ENCODE measurements around the gene LIPG. TPM values are rescaled to one million over a fixed set of nuclear protein-coding genes. Genes with fewer than 3 reads are reported as not detected.

Gene LIPG
- polyA plus RNA-seq, 1 donor from 2014 or later, result 0.85 TPM

- H4K20me1 ChIP-seq (ENCODE audit: insufficient read depth), result no peaks in the 10 kb centered on the region
- H3K36me3 ChIP-seq (ENCODE audit: insufficient read depth, low read length), result no peaks in the 10 kb centered on the region
- TF ChIP-seq POLR2AphosphoS5 (IDR thresholded peaks at IDR 0.05) (no peak), RAD21 (conservative IDR thresholded peaks at IDR 0.05) (no peak), MXI1 (conservative IDR thresholded peaks at IDR 0.05; ENCODE audit: poor library complexity, severe bottlenecking) (no peak), CTCF (IDR thresholded peaks at IDR 0.05; ENCODE audit: poor library complexity, severe bottlenecking) (no peak), EZH2 (IDR thresholded peaks at IDR 0.05; ENCODE audit: borderline replicate concordance, insufficient read depth, low read length, poor library complexity, severe bottlenecking) (no peak), SMC3 (conservative IDR thresholded peaks at IDR 0.05; ENCODE audit: poor library complexity) (no peak), EP300 (conservative IDR thresholded peaks at IDR 0.05; ENCODE audit: poor library complexity, severe bottlenecking) (no peak), TAF1 (IDR thresholded peaks at IDR 0.05; ENCODE audit: low read depth) (no peak), REST (IDR thresholded peaks at IDR 0.05; ENCODE audit: borderline replicate concordance) (no peak)
- H3K9me3 ChIP-seq (ENCODE audit: low read length), result no peaks in the 10 kb centered on the region
- no peak overlapping the region for H3K4me3 ChIP-seq (ENCODE audit: low read length)
- H3K27ac ChIP-seq (ENCODE audit: low read length), result no peak overlapping the region
- no peaks in the 10 kb centered on the region for H3F3A ChIP-seq (ENCODE audit: insufficient read depth, low read length, poor library complexity, severe bottlenecking)
- no peaks in the 10 kb centered on the region for H3K27me3 ChIP-seq (ENCODE audit: insufficient read depth, low read depth, low read length)
- no peak overlapping the region for H3K9ac ChIP-seq (ENCODE audit: low read length)
- H3K9me2 ChIP-seq (ENCODE audit: insufficient read depth, low read length), result no peaks in the 10 kb centered on the region
- H3K4me2 ChIP-seq (ENCODE audit: low read length), result no peak overlapping the region
- no peaks in the 10 kb centered on the region for H3K79me2 ChIP-seq (replicated peaks; ENCODE audit: insufficient read depth, low read length)
- H2AFZ ChIP-seq (ENCODE audit: low read depth, low read length), result no peak overlapping the region
These were observed 24.2 kb downstream of the LIPG start for GRCh38 chr18:49585781-49586663.

- no peaks in the 10 kb centered on the region for H3K27me3 ChIP-seq (ENCODE audit: insufficient read depth, low read depth, low read length)
- H3K79me2 ChIP-seq (replicated peaks; ENCODE audit: insufficient read depth, low read length), result no peaks in the 10 kb centered on the region
- H3K27ac ChIP-seq (ENCODE audit: low read length), result no peak overlapping the region
- no peaks in the 10 kb centered on the region for H3K9me3 ChIP-seq (ENCODE audit: low read length)
- no peak overlapping the region for H3K4me2 ChIP-seq (ENCODE audit: low read length)
- H2AFZ ChIP-seq (ENCODE audit: low read depth, low read length), result no peak overlapping the region
- H3K36me3 ChIP-seq (ENCODE audit: insufficient read depth, low read length), result no peaks in the 10 kb centered on the region
- H3F3A ChIP-seq (ENCODE audit: insufficient read depth, low read length, poor library complexity, severe bottlenecking), result no peaks in the 10 kb centered on the region
- H3K4me3 ChIP-seq (ENCODE audit: low read length), result no peak overlapping the region
- H3K9me2 ChIP-seq (ENCODE audit: insufficient read depth, low read length), result no peaks in the 10 kb centered on the region
- H4K20me1 ChIP-seq (ENCODE audit: insufficient read depth), result no peaks in the 10 kb centered on the region
- H3K9ac ChIP-seq (ENCODE audit: low read length), result no peak overlapping the region
- TF ChIP-seq RAD21 (conservative IDR thresholded peaks at IDR 0.05) (no peak), MXI1 (conservative IDR thresholded peaks at IDR 0.05; ENCODE audit: poor library complexity, severe bottlenecking) (no peak), REST (IDR thresholded peaks at IDR 0.05; ENCODE audit: borderline replicate concordance) (no peak), TAF1 (IDR thresholded peaks at IDR 0.05; ENCODE audit: low read depth) (no peak), POLR2AphosphoS5 (IDR thresholded peaks at IDR 0.05) (no peak), SMC3 (conservative IDR thresholded peaks at IDR 0.05; ENCODE audit: poor library complexity) (no peak), EP300 (conservative IDR thresholded peaks at IDR 0.05; ENCODE audit: poor library complexity, severe bottlenecking) (no peak), EZH2 (IDR thresholded peaks at IDR 0.05; ENCODE audit: borderline replicate concordance, insufficient read depth, low read length, poor library complexity, severe bottlenecking) (no peak), CTCF (IDR thresholded peaks at IDR 0.05; ENCODE audit: poor library complexity, severe bottlenecking) (no peak)
These were observed 26.3 kb downstream of the LIPG start for GRCh38 chr18:49588171-49588570.
